Measurements from ENCODE around the gene IKZF4.

- TF ChIP-seq CTCF (conservative IDR thresholded peaks at IDR 0.05; ENCODE audit: low read length), result no peak
- no peak for TF ChIP-seq EZH2phosphoT487 (IDR thresholded peaks at IDR 0.05; ENCODE audit: borderline replicate concordance, low read depth, low read length)
These were observed 19.3 kb downstream of the IKZF4 start for GRCh38 chr12:56040151-56040550.
